ENCODE data around the gene METTL9. TPM values are rescaled to one million over a fixed set of nuclear protein-coding genes. Genes with fewer than 3 reads are reported as not detected.
A peak's percentile ranks its signal among the peaks of the same experiment; 100 is the strongest.

The METTL9 gene
- total and polyA plus RNA-seq, 2 of the 13 experiments (the other 11 are each of a cell fraction or from before 2014, with no cell fraction given), result 123 to 204 TPM

DNA sequence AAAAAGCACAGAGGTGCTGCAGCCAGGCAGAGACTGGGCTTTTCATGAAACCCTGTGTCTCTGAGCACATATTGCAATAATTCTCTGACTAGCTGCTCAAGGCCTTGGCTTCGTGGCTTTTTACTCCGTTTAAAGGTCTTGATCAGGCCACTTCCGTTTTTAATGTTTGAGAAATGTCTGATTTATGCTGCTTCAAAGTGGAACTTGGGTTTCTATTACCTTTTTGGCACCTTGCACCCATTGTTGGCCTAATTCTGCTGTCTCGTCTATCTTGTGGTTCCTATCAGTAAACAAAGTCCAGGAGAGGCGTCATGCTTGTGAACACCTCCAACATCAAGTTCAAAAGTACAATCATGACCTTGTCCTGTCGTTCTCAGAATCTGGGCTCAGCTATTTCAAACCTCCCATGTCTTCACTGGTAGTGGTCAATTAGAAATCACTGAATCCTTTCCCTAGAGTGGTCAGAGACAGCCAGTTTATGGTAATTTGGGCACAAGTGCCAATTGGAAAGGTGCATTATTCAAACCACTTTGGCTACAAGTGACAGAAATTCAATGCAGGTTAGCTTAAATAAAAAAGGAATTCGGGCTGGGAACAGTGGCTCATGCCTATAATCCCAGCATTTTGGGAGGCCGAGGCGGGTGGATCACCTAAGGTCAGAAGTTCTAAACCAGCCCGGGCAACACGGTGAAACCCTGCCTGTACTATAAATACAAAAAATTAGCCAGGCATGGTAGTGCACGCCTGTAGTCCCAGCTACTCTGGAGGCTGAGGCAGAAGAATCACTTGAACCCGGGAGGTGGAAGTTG lies 33.3 kb upstream of the METTL9 start (continued):
- TF ChIP-seq, protein P1, sequence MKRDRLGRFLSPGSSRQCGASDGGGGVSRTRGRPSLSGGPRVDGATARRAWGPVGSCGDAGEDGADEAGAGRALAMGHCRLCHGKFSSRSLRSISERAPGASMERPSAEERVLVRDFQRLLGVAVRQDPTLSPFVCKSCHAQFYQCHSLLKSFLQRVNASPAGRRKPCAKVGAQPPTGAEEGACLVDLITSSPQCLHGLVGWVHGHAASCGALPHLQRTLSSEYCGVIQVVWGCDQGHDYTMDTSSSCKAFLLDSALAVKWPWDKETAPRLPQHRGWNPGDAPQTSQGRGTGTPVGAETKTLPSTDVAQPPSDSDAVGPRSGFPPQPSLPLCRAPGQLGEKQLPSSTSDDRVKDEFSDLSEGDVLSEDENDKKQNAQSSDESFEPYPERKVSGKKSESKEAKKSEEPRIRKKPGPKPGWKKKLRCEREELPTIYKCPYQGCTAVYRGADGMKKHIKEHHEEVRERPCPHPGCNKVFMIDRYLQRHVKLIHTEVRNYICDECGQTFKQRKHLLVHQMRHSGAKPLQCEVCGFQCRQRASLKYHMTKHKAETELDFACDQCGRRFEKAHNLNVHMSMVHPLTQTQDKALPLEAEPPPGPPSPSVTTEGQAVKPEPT (CRISPR knock-in tag; IDR thresholded peaks at IDR 0.05; ENCODE audit: low read depth), result 0 out of 2 replicates have a peak, but pooled peaks have one; percentile 56
- TF ChIP-seq ZFYVE20 (CRISPR knock-in tag; IDR thresholded peaks at IDR 0.05; ENCODE audit: borderline replicate concordance, low read depth), result no peak
- TF ChIP-seq, protein P2, sequence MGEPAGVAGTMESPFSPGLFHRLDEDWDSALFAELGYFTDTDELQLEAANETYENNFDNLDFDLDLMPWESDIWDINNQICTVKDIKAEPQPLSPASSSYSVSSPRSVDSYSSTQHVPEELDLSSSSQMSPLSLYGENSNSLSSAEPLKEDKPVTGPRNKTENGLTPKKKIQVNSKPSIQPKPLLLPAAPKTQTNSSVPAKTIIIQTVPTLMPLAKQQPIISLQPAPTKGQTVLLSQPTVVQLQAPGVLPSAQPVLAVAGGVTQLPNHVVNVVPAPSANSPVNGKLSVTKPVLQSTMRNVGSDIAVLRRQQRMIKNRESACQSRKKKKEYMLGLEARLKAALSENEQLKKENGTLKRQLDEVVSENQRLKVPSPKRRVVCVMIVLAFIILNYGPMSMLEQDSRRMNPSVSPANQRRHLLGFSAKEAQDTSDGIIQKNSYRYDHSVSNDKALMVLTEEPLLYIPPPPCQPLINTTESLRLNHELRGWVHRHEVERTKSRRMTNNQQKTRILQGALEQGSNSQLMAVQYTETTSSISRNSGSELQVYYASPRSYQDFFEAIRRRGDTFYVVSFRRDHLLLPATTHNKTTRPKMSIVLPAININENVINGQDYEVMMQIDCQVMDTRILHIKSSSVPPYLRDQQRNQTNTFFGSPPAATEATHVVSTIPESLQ (CRISPR knock-in tag; conservative IDR thresholded peaks at IDR 0.05), result no peak
- peak; percentile 100 for TF ChIP-seq TBX3 (IDR thresholded peaks at IDR 0.05; ENCODE audit: borderline replicate concordance)
- TF ChIP-seq ZNF670 (CRISPR knock-in tag; IDR thresholded peaks at IDR 0.05; ENCODE audit: borderline replicate concordance), result peak; percentile 74; the same call in 1 of the 2 replicates
- TF ChIP-seq, protein P3, sequence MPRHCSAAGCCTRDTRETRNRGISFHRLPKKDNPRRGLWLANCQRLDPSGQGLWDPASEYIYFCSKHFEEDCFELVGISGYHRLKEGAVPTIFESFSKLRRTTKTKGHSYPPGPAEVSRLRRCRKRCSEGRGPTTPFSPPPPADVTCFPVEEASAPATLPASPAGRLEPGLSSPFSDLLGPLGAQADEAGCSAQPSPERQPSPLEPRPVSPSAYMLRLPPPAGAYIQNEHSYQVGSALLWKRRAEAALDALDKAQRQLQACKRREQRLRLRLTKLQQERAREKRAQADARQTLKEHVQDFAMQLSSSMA (CRISPR knock-in tag; IDR thresholded peaks at IDR 0.05), result no peak
- TF ChIP-seq DNMT3B (CRISPR knock-in tag; conservative IDR thresholded peaks at IDR 0.05), result 0 out of 2 replicates have a peak, but pooled peaks have one; percentile 89
- no peak for TF ChIP-seq KDM6A (CRISPR knock-in tag; IDR thresholded peaks at IDR 0.05; ENCODE audit: low read depth)
- TF ChIP-seq, protein P4, sequence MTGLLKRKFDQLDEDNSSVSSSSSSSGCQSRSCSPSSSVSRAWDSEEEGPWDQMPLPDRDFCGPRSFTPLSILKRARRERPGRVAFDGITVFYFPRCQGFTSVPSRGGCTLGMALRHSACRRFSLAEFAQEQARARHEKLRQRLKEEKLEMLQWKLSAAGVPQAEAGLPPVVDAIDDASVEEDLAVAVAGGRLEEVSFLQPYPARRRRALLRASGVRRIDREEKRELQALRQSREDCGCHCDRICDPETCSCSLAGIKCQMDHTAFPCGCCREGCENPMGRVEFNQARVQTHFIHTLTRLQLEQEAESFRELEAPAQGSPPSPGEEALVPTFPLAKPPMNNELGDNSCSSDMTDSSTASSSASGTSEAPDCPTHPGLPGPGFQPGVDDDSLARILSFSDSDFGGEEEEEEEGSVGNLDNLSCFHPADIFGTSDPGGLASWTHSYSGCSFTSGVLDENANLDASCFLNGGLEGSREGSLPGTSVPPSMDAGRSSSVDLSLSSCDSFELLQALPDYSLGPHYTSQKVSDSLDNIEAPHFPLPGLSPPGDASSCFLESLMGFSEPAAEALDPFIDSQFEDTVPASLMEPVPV (CRISPR knock-in tag; IDR thresholded peaks at IDR 0.05), result 0 out of 2 replicates have a peak, but pooled peaks have one; percentile 59
- no peak for TF ChIP-seq WIZ (CRISPR knock-in tag; IDR thresholded peaks at IDR 0.05)
- TF ChIP-seq, protein P5, sequence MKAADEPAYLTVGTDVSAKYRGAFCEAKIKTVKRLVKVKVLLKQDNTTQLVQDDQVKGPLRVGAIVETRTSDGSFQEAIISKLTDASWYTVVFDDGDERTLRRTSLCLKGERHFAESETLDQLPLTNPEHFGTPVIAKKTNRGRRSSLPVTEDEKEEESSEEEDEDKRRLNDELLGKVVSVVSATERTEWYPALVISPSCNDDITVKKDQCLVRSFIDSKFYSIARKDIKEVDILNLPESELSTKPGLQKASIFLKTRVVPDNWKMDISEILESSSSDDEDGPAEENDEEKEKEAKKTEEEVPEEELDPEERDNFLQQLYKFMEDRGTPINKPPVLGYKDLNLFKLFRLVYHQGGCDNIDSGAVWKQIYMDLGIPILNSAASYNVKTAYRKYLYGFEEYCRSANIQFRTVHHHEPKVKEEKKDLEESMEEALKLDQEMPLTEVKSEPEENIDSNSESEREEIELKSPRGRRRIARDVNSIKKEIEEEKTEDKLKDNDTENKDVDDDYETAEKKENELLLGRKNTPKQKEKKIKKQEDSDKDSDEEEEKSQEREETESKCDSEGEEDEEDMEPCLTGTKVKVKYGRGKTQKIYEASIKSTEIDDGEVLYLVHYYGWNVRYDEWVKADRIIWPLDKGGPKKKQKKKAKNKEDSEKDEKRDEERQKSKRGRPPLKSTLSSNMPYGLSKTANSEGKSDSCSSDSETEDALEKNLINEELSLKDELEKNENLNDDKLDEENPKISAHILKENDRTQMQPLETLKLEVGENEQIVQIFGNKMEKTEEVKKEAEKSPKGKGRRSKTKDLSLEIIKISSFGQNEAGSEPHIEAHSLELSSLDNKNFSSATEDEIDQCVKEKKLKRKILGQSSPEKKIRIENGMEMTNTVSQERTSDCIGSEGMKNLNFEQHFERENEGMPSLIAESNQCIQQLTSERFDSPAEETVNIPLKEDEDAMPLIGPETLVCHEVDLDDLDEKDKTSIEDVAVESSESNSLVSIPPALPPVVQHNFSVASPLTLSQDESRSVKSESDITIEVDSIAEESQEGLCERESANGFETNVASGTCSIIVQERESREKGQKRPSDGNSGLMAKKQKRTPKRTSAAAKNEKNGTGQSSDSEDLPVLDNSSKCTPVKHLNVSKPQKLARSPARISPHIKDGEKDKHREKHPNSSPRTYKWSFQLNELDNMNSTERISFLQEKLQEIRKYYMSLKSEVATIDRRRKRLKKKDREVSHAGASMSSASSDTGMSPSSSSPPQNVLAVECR (CRISPR knock-in tag; IDR thresholded peaks at IDR 0.05; ENCODE audit: borderline replicate concordance), result peak; percentile 58; the same call in 1 of the 2 replicates
- TF ChIP-seq, protein P6, sequence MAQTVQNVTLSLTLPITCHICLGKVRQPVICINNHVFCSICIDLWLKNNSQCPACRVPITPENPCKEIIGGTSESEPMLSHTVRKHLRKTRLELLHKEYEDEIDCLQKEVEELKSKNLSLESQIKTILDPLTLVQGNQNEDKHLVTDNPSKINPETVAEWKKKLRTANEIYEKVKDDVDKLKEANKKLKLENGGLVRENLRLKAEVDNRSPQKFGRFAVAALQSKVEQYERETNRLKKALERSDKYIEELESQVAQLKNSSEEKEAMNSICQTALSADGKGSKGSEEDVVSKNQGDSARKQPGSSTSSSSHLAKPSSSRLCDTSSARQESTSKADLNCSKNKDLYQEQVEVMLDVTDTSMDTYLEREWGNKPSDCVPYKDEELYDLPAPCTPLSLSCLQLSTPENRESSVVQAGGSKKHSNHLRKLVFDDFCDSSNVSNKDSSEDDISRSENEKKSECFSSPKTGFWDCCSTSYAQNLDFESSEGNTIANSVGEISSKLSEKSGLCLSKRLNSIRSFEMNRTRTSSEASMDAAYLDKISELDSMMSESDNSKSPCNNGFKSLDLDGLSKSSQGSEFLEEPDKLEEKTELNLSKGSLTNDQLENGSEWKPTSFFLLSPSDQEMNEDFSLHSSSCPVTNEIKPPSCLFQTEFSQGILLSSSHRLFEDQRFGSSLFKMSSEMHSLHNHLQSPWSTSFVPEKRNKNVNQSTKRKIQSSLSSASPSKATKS (CRISPR knock-in tag; IDR thresholded peaks at IDR 0.05), result no peak
- TF ChIP-seq AHR (CRISPR knock-in tag; IDR thresholded peaks at IDR 0.05), result no peak
- TF ChIP-seq ZNF354B (CRISPR knock-in tag; IDR thresholded peaks at IDR 0.05), result peak; percentile 74; the same call in 1 of the 2 replicates

Data from HepG2 (cell line).